ENCODE data around the gene ADAM29.
A peak's percentile ranks its signal among the peaks of the same experiment; 100 is the strongest.
"Not testable (repeated sequence)": the region's sequence is repeated elsewhere in the genome, so short reads cannot be mapped to it uniquely, and the experiment has no call there.

ADAM29 gene

DNA sequence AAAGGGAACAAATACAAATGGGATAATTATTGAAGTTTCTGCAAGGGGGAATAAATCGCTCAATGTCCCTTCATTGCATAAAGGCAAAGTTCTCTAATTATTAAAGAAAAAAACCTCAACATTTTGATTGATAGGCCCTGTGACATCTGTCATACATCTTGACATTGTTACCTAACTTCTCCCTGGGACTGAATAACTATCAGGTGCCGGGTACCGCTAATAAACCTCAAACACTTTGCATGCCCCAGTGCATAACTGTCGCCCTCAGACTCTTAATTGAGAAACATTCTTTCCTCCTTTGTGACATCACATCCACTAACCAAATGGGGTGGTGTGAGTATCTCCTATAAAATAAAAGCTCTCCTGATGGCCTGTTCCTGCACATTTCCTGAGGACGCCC lies at the start of gene ADAM29:
TSS of gene ADAM29 (plus strand) at position 301 of the 400 bp plus-strand sequence. CDS start 57,168 bp downstream, outside the sequence.
- no peak for DNase-seq (ENCODE audit: low spot score)
- TF ChIP-seq, protein P1, sequence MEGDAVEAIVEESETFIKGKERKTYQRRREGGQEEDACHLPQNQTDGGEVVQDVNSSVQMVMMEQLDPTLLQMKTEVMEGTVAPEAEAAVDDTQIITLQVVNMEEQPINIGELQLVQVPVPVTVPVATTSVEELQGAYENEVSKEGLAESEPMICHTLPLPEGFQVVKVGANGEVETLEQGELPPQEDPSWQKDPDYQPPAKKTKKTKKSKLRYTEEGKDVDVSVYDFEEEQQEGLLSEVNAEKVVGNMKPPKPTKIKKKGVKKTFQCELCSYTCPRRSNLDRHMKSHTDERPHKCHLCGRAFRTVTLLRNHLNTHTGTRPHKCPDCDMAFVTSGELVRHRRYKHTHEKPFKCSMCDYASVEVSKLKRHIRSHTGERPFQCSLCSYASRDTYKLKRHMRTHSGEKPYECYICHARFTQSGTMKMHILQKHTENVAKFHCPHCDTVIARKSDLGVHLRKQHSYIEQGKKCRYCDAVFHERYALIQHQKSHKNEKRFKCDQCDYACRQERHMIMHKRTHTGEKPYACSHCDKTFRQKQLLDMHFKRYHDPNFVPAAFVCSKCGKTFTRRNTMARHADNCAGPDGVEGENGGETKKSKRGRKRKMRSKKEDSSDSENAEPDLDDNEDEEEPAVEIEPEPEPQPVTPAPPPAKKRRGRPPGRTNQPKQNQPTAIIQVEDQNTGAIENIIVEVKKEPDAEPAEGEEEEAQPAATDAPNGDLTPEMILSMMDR (IDR thresholded peaks at IDR 0.05; ENCODE audit: extremely low read depth, missing control alignments) = no peak

DNA sequence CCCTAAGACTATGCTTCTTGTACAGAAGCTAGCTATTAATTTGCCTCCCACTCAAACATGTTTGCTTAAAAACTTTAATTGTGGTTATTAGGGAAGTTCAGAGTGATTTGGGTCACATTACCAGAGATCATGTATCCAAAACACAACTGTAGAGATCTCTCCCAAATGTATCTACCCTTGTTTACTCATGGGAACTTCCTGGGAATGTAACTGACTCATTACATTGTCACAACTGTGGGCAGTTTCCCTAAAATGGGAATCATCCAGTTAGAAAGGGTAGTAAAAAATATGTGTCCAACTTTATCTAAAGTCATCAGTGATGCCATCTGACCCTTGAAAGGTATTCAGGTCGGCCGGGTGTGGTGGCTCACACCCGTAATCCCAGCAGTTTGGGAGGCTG lies 48.8 kb upstream of the ADAM29 start:
- TF ChIP-seq, protein P1 (IDR thresholded peaks at IDR 0.05; ENCODE audit: extremely low read depth, missing control alignments) = no peak
- no peak for DNase-seq (ENCODE audit: low spot score)

DNA sequence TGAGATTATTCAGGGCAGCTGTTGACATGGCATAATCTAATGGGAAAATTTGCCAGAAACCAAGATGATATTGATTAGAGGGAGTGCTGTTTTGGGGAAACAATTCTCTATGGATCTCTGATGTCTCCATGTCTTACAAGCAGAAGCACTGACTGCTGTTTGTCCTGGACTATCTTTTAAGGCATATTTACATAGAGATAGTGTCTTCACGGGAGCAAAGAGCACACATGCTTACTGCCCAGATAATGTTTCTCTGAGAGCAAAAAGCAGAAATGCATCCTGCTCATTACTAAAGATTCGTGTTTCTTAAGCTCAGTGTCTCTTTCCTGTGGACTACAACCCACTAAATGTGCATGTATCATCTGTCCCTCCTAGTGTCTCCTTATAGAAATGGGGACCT lies 47.8 kb upstream of the ADAM29 start:
- TF ChIP-seq, protein P1 (IDR thresholded peaks at IDR 0.05; ENCODE audit: extremely low read depth, missing control alignments) = no peak
- no peak for DNase-seq (ENCODE audit: low spot score)

DNA sequence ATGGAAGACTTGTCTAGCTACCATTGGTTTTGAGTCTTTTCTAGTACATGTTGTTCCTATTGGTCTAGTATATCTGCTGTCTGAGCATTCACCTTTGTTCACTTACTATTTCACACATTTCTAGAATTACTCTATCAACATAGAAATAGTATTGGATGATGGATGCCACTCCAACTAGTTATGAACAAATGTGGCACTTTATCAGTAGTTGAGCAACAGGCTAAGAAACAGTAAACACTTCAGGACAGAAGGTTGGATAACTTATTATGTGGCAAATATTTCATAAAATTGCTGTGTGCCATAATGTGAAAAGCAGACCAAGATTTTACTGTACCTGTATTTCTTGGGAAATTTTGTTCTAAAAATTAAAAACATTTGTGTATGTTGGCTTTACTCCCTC lies 46.8 kb upstream of the ADAM29 start:
- TF ChIP-seq, protein P1 (IDR thresholded peaks at IDR 0.05; ENCODE audit: extremely low read depth, missing control alignments) = no peak
- no peak for DNase-seq (ENCODE audit: low spot score)

DNA sequence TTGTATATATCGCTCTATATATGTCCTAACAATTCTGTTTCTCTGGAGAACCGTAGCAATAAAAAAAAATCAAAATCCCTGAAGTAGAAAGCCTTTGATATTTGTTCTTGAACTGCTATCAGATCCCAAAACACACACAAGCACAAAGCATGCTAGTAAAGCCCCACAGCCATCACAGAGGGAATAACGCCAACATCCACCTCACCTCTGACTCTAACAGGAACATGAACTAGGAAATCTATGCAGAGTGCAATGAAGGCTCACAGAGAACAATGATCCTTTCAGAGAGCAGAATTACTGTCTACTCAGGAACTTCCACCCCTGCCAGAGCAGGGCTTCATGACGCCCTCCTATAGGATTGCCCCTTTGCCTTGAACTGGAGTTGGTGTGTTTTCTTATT lies 45.0 kb upstream of the ADAM29 start:
- not testable (repeated sequence) for DNase-seq (ENCODE audit: low spot score)

DNA sequence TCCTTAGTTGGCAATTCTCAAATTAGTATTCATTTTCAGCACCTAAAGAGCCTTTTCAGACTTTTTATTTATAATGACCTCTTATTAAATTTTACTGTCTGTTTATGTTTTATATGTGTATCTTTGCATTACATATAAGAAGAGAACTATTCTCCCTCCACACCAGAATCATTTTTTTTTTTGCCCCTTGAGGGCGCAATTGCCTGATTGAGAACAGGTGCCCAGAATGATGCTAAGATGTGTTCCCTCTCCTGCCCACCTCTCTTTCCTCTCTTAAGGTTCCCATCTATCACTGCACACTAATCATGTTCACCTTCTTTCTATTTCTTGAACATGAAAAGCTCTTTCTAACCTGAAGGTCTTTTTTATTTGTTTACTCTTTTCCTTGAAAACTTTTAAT lies 44.2 kb upstream of the ADAM29 start:
- peak; percentile 3 for DNase-seq (ENCODE audit: low spot score)
- TF ChIP-seq, protein P1 (IDR thresholded peaks at IDR 0.05; ENCODE audit: extremely low read depth, missing control alignments) = no peak

DNA sequence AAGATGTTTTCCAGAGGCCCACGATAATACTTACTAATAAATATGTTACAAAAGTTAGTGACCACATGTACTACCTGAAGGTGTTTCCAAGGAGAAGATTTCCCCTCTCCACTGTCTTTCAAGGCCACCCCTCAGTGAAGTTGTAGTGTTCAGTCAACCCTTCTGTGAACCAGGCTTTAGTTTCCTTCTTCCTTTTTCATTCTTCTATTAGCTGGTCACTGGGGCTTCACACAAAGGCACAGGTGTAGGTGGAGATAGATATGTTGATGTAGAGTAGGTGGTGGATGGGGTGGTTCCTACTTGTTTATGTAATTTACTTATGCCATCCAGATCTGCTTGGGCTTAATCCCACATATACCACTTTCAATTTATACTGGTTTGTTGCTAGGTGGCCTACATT lies 43.3 kb upstream of the ADAM29 start:
- no peak for DNase-seq (ENCODE audit: low spot score)
- TF ChIP-seq, protein P1 (IDR thresholded peaks at IDR 0.05; ENCODE audit: extremely low read depth, missing control alignments) = no peak

DNA sequence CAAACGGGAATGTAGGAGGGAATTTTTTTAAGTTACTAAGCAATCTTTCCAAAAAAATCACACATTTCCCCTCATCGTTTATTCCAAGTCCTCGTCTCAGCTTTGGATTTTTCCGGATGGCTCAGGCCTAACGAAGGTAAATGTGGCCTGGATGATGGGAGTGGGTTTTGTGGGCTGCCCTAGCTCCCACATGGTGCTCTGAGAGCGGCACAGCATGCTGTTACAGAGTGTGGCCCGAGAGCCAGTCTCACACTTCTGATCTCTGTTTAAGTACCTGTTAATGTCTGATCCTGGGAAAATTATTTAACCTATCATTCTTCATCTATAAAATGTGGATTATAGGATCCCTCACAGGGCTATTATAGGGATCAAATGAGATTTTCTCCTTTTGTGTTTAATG lies 38.2 kb upstream of the ADAM29 start:
- DNase-seq (ENCODE audit: low spot score) = no peak
- TF ChIP-seq, protein P1 (IDR thresholded peaks at IDR 0.05; ENCODE audit: extremely low read depth, missing control alignments) = no peak

Measured in GM20000 (cell line).